Retina (tissue), 1 donor: ENCODE results near the gene ANKRD29.
"Not testable (repeated sequence)": the region's sequence is repeated elsewhere in the genome, so short reads cannot be mapped to it uniquely, and the experiment has no call there.

Experiments
- DNase-seq: peaks from one replicate; pipeline ENCODE4 v3.0.0-alpha.2; 2016

Gene ANKRD29

DNA sequence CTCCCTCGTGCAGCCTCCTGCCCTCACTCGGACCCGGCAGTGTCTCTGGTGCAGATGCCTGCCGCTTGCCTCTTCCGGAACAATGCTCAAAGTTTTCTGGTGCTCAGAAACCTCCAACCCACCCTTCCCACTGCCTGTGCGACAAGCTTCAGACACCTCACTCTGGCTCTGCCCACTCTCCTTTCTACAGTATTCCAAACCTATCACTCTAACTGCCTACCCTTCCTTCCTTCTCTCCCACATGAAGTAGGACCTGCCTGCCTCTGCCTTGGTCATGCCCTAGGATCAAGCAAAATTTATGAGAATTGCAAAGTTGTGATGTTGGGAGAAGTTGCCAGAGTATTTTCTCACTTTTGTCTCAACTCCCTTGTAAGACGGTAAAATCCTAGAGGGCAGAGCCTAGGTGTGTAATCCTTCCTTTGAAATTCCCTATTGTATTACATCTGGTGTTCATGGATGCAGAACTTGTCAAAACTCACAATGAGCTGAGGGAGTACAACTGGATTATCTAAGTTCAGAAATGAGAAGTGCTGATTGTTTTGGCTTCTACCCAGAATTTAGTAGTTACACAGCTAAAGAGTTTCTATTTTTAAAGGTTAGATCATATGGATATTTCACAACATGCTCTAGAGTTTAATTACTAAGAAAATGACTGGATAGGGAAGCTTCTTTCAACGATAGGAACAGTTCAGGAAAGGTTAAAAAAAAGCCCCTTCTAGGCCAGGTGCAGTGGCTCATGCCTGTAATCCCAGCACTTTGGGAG, 83.6 kb downstream of the ANKRD29 start:
- DNase-seq = no peak

DNA sequence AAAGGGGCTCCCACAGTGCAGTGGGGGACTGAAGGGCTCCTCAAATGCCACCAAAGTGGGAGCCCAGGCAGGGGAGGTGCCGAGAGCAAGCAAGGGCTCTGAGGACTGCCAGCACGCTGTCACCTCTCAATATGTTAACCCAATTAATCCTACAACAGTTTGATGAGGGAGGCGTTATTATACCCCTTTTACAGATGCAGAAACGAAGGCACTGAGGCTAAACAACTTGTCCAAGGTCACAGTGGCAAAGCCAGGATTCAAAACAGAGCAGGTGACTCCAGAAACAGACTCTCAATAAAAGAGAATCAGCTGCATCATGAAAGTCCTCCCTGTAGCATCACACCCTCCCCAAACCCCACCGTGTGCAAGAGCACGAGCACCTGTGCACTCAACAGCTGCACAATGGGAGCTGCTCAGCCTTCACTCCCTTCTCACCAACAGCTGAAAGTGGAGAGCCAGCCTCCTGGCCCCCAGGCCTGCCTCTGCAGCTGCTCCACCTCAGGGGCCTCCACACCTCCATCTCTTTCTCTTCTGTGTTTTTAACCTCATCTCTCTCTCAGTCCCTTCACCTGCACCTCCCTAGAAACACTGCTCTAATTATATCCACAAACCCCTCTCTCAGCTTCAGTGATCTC, 84.5 kb downstream of the ANKRD29 start:
- no peak for DNase-seq

DNA sequence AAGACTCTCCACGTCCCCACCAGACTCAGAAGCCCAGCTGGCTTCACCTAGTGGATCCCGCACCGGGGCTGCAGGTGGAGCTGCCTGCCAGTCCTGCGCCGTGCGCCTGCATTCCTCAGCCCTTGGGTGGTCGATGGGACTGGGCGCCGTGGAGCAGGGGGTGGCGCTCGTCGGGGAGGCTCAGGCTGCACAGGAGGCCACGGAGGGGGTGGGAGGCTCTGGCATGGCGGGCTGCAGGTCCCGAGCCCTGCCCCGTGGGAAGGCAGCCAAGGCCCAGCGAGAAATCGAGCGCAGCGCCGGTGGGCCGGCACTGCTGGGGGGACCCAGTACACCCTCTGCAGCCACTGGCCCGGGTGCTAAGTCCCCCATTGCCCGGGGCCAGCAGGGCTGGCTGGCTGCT, 85.2 kb downstream of the ANKRD29 start:
- DNase-seq = not testable (repeated sequence)

DNA sequence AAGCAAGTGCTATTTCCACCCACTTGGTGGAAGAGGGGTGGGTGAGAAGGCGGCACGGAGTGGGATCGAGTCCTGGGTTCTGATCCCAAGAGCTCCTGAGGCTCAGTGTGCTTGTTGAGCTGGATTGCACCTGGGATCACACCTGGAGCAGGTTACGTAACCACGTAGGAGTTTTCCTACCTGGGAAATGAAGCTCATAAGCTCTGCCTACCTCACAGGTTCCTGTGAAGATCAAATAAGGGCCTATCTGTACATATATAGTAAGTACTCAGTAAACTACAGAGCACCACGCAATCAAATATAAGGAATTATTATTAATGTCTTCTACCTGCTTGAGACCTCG, 87.4 kb downstream of the ANKRD29 start:
- DNase-seq = no peak

DNA sequence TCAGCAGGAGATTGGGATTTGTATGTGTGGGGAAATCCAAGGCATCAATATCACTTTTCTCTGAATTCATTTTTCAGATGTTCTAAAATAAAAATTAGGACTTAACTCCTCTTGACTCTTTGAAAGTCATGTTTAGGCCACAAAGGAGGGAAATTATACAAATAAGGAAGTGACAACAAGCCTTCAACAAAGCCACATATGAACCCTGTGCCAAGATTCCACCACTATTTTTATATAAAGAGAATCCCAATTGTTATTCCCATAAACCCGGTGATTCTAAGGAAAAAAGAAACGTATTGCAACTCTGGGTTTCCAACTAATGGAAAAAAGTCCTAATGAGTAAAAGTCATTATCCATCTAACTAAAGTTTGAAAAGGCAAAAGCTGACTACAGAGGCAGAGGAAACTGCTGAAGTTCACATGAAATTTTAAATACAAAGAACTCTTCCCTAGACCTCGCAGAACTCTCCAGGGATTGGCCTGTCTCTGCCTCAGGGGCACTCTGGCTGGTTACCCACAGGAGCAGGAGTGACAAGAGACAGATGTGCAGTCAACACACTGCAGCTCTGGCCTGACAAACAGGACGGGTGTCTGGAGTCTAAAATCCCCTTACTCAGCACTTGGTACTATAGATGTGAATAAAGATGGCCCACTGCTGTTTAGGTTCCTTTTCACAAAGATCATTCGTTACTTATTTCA, 88.0 kb downstream of the ANKRD29 start:
- no peak for DNase-seq

DNA sequence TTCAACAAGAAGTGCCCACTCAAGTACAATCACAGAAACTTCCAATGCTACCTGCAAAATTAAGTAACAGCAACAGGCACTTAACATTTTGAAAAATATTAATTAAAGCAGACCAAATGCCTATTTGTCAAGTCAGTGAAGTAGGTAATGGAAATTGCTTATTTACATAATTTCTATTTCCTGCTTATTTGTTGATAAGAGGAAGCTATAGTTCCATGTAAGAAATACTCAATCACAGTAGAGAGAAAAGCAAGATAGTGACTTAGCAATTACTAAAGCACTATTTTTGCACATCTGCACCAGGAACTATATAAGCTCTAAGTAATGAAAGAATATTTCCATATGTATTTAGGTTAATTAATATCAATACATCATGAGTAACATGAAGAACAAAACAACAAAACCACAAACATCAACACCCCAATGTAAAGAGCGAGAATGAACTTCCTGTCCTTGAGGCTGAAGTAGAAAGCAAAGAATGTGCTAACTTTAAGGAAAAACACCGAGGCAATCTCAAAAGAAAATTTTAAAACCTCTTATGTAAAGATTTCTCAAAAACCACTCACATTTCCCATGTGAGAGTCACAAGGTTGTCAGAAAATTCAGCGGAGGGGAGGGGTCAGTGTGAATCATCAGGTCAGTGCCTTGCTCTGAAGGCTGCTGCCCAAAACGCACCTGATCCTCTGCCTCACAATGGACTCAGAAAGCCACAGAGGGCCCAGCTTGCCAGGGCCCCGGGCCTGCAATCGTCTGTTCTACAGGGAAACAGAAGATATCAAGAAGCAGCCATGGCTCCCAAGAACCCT, 88.9 kb downstream of the ANKRD29 start:
- DNase-seq = no peak

DNA sequence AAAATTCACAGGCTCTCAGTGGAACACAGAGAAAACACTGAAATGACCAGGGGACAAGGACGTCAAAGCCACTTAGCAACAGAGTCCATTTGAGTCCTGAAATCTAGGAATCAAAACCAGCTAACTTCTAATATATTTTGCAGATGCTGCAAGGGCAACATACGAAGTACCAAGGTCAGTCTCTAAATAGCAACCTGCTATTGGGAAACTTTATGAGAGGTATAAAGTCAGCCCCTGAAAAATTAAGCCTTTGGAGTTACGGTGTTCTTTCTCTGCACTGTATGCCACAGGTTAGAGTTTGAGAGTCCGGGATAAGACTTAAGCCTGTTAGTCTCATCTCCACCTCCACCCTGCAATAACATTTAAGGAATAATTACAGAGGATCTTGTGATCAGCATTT, 89.7 kb downstream of the ANKRD29 start:
- no peak for DNase-seq

DNA sequence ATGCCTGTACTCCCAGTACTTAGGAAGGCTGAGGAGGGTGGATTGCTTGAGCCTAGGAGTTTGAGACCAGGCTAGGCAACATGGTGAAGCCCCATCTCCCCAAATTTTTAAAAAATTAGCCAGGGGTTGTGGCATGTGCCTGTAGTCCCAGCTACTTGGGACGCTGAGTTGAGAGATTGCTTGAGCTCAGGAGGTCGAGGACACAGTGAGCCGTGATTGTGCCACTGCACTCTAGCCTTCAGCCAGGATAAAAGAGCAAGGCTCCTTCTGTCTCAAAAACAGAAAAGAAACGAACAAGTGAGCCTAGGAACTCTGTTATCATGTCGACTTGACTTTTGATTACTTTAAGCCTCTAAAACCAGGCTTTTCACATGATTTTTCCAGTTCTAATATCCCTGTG, 90.1 kb downstream of the ANKRD29 start:
- no peak for DNase-seq

DNA sequence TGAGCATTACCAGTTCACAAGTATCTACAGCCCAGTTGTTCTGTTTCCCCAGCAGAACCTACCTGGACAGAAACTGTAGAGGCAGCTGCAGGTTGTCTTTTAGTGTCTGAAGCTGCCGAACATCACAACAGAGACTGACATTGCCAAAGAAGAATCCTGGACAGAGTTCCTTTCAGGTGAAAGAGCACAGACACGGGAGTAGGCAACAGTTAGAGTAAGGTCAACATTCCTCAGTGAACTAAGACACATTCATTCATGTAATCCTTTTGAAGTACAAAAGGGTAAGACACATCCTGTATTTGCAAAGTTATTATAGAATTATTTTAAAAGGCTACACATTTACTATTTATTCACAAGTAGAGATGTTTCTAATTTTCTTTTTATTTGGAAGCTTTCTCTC, 90.7 kb downstream of the ANKRD29 start:
- no peak for DNase-seq

DNA sequence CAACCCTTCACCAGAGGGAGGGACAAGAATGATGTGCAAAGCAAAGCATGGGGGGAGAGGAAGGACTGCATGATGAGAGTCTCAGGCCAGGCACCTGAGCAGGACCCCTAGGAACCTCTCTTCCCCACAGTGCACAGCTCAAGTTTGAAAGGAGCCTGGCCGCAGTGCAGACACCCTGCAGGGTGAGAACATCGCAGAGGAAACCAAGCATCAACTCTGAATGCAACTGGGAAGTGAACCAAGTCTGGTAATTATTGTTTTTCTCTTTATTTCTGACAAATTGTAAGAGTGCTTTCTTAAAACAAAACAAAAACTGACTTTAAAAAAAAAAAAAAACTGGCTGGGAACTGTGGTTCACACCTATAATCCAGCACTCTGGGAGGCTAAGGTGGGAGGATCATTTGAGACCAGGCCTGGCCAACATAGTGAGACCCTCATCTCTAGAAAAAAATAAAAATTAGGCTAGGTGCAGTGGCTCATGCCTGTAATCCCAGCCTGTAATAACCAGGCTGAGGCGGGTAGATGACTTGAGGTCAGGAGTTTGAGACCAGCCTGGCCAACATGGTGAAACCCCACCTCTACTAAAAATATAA, 91.7 kb downstream of the ANKRD29 start:
- DNase-seq = no peak

DNA sequence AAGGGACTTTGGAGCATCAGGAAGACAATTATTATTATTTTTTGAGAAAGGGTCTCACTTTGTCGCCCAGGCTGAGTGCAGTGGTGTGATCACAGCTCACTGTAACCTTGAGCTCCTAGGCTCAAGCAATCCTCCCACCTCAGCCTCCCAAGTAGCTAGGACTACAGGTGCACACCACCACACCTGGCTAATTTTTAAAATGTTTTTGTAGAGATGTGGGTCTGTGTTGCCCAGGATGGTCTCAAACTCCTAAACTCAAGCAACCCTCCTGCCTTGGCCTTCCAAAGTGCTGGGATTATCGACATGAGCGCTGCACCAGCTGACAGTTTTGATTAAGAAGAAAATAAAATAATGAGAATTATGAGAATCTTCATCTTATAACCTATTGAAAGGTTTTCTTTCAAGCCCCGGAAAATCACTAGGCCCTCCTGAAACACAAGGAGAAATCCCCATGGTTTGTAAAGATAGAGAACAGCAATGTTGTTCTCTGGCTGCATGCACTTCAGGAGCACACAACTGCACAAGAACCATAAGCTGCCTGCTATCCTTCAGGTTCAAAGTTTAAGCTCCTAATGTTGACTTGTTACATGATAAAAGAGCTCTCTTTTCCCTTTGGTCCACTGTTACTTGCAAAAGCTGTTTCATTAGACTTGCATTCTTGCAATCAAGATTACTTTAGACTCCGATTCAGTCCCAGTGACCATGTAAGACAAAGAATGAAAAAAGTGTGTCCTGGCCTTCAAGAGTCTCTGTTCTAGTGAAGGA, 93.2 kb downstream of the ANKRD29 start:
- no peak for DNase-seq

DNA sequence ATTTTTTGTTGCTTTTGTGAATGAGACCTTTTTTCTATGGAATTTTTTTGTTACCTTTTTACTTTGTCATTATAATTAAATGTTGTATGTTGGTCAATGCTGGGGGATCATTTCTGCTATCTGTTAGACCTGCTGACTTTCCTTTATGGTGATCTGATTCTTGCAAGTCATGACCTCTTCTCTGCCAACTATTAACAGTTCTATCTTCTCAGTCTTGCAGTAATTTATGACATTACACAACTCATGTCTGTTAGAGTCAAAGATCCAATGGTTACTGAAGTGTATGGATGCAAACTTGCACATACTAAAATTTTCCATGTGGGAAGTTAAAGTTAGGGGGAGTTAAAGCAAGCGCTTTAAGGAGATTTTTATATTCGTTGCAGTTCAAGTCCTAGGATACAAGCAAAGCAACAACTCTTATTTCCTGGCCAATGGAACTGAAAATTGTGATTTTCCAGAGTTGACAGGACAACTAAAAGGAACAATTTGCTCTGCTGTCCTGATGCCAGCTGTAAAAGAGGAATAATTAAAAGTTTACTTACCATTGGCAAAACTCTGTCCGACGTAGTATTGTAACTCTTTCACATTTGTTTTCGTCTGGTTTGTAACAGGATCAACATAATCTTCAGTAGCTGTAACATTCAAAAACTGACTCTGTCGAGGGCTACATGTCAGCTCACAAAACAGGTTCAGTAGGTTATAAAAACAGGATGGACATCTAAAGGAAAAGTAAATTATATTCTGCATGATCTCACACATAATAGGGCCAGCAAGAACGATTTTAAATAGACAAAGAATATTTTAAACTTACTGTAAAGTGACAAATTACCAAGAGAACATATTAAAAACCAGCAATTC, 94.2 kb downstream of the ANKRD29 start:
- DNase-seq = no peak

DNA sequence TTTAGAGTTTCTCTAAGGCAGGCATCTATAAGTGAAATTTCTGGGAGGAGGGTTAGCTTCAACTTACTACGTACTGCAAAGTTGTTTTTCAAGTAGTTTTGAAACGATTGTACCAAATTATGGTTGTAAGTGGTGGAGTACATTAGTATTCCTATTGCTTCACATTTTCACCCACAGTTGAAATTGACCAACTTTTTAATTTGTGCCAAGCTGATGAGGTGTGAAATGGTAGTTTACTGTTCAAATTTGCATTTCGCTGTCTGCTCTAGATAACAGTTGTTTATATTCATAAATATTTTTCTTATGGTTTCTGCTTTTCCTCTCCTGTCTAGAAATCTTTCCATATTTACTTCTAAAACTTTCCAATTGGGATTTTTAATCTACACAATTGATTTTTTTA, 95.0 kb downstream of the ANKRD29 start:
- no peak for DNase-seq

DNA sequence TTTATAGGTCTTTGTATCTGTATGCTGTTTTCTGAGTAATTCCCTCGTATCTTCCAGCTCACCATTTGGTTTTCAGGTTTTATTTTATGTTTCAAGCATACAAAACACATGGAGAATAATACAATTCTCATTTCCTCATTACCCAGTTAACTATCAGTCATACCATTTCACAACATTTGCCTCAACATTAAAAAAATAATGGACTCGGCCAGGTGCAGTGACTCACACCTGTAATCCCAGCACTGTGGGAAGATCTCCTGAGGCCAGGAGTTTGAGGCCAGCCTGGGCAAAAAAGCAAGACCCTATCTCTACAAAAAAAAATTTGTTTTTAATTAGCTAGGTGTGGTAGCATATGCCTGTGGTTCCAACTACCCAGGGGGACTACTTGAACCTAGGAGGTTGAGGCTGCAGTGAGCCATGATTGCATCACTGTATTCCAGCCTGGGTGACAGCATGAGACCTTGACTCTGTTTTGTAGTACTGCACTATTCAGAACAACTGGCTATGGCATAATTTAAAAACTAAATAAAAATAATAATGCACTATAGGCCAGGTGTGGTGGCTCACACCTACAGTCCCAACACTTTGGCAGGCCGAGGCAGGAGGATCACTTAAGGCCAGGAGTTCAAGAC, 96.7 kb downstream of the ANKRD29 start:
- no peak for DNase-seq

DNA sequence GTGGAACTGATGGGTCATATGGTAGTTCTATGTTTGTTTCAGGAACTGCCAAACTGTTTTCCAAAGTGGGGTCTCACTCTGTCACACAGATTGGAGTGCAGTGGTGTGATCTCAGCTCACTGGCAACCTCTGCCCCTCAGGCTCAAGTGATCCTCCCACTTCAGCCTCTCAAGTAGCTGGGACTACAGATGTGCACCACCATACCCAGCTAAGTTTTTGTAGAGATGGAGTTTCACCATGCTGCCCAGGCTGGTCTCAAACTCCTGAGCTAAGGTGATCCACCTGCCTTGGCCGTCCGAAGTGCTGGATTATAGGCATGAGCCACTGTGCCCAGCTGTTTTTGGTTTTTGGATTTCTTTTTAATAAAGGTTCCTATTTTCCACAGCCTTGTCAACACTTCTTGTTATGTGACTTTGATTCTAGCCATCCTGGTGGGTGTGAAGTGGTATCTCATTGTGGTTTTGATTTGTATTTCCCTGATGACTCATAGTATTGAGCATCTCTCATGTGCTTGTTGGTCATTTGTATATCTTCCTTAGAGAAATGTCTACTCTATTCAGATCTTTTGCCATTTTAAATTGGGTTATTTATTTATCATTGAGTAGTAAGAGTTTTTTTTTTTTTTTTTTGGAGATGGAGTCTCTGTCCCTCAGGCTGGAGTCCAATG, 99.2 kb downstream of the ANKRD29 start:
- no peak for DNase-seq

DNA sequence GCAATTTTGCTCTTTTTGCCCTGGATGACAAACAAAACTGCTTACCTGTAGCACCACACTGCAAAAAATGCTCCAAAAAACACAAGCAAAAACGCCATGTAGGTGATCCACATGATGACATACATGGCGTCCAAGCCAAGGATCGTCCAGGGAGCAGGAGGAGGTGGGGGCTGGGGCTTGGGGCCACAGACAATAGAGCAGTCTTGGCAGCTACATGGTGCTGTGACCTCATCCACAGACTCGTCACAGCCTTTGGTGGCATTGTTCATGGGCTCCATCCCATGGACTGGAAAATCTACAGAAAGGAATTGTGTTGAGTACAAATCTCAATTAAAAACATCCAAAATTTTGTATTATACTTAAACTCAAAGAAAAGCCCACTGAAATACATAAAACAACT, 102.5 kb downstream of the ANKRD29 start:
- no peak for DNase-seq

DNA sequence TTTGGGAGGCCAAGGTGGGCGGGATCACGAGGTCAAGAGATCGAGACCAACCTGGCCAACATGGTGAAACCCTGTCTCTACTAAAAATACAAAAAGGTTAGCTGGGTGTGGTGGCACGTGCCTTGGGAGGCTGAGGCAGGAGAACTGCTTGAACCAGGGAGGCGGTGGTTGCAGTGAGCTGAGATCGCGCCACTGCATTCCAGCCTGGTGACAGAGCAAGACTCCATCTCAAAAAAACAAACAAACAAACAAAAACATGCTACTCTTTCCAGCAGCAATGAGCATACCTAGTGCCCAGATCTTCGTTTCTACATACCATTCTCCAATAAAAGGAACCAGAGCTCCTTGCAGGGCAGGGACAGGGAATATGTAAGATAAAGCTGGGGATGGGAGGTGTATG, 105.2 kb downstream of the ANKRD29 start:
- not testable (repeated sequence) for DNase-seq

DNA sequence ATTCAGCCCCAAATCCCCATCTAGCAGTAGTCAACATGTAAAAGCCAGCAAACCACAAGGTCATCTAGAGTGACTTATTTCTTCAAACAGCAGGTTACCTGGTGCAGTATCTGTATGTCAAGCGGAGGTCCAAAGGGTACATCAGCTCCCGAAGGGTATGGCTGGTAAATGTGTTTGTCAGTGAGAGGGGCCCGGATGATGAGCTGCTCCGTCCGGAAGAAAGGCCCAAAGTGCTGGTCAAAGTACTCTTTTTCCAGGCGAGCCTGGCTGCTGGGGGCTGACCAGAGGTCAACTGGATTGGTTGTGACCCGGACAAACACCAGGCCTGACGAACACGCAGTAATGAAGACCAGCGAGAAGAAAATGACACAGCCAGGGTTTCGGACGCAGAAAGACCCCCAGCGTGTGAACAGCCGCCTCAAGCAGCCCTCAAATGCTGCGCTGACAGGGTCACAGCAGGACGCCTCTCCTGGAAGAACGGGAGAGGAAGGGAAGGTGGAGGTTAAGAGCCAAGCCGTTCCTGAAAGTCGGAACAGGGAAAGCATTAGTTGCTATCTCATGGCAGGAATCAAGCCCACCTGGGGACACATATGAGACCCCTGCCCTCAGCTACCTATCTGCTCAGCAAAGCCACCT, 106.4 kb downstream of the ANKRD29 start:
- DNase-seq = no peak

DNA sequence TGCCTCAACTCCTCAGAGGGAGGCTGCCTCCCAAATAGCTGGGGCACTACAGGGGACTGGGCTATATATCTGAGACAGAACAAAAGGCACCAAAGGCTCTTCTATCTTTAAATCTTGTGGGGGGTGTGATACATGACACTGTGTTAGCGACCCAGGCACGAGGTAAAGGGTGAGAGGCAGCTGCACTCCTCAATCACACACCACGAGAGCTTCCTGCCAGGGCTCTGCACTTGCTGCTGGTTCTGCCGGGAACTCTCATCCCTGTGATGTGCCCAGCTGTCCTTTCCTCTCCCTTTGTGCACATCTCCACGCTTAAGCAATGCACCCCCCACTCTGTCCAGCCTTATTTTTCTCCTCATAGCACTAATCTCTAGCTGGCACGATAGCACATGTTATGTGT, 108.8 kb downstream of the ANKRD29 start:
- no peak for DNase-seq

DNA sequence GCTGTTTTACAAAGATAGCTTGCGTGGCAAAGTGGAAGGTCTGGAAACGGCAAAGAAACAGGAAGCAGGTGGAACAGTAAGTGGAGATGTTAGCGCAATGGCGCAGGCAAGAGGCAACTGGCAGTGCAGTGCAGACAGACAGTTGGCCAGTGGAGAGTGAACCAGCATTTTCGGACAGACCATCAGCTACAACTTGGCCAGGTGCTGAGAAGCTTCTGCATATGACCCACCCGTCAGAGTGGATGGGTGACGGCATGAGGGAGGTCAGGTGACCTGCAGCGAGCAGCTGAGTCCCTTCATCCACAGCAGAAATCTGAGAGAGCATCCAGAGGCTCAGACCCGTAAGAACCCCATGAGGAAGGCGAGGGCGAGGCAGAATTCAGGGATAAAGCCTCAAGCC, 110.2 kb downstream of the ANKRD29 start:
- no peak for DNase-seq
